ENCODE measurements around the gene NUDT5.

DNA sequence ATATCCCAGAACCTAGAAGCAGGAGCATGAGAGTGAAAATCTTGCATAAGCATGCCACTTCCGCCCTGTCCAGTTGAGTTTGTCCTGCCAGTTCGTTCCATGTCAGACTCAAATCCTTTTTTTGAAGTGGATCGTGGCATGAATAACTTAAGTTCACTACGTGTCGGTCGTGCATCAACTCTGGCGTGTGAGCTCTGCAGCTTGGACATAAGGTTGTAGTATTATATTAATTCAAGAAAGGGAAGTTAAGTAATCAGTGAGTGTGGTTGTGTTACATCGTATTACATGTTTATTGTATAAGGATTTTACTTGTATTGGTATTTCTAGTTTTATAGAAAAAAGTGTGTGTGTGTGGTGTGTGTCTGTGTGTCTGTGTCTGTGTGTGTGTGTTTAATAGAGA, 23.3 kb upstream of the NUDT5 start:
- TF ChIP-seq, protein P1, sequence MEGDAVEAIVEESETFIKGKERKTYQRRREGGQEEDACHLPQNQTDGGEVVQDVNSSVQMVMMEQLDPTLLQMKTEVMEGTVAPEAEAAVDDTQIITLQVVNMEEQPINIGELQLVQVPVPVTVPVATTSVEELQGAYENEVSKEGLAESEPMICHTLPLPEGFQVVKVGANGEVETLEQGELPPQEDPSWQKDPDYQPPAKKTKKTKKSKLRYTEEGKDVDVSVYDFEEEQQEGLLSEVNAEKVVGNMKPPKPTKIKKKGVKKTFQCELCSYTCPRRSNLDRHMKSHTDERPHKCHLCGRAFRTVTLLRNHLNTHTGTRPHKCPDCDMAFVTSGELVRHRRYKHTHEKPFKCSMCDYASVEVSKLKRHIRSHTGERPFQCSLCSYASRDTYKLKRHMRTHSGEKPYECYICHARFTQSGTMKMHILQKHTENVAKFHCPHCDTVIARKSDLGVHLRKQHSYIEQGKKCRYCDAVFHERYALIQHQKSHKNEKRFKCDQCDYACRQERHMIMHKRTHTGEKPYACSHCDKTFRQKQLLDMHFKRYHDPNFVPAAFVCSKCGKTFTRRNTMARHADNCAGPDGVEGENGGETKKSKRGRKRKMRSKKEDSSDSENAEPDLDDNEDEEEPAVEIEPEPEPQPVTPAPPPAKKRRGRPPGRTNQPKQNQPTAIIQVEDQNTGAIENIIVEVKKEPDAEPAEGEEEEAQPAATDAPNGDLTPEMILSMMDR (IDR thresholded peaks at IDR 0.05), result no peak
- no peak for TF ChIP-seq POLR2A (IDR thresholded peaks at IDR 0.05)
- TF ChIP-seq EP300 (IDR thresholded peaks at IDR 0.05), result no peak

Measured in tibial nerve (tissue), 4 donors.